Rectal smooth muscle tissue (tissue), 1 donor: ENCODE data around the gene RAD51B.

Source experiments
- H3K27ac ChIP-seq: one replicate; pipeline ENCODE4 v1.7.0; 2013; ENCODE audit warnings: low read depth, low read length, inconsistent platforms
- H3K27me3 ChIP-seq: one replicate; pipeline ENCODE4 v1.7.0; 2013; ENCODE audit warnings: low read length; ENCODE audit not compliant: control insufficient read depth, insufficient read depth
- H3K36me3 ChIP-seq: one replicate; pipeline ENCODE4 v1.7.0; 2013; ENCODE audit warnings: low read length; ENCODE audit not compliant: control insufficient read depth, insufficient read depth
- H3K4me1 ChIP-seq: one replicate; pipeline ENCODE4 v1.7.0; 2013; ENCODE audit warnings: low read length; ENCODE audit not compliant: control insufficient read depth, insufficient read depth
- H3K4me3 ChIP-seq: one replicate; pipeline ENCODE4 v1.7.0; 2013; ENCODE audit warnings: low read length
- H3K9ac ChIP-seq: one replicate; pipeline ENCODE4 v1.7.0; 2013; ENCODE audit warnings: low read length

Gene RAD51B

DNA sequence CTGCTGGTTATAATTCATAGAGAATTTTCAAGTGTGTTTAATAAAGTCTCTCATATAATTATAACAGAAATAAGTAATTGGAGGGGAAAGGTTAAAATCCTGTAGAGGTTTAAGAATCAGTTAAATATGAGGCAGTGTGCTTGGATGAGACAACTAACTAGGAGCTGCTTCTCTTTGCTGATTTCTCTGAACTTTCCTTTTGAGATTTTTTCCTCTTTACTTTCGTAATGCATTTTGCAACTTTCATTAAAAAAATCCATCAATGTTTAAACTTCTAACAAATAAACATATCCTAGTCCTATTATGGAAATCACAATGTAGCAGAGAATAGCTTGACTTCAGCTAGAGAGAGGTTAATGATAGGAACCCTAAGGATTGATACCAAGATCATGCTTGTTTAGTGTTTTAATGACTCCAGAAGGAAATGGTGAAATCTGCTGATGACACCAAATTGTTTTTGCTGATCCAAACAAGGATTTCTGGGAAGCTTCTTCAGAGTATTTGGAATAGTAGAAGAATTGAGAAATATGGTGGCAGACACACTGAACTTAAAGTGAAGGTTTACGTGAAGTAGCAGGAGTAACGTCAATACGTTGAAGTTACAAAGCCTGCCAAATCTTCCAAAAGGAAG, 122.6 kb downstream of the RAD51B start:
- no peak overlapping the region for H3K4me3 ChIP-seq
- H3K27ac ChIP-seq: peak overlapping the region; percentile 54
- no peak overlapping the region for H3K9ac ChIP-seq
- no peaks in the 10 kb centered on the region for H3K36me3 ChIP-seq
- no peaks in the 10 kb centered on the region for H3K27me3 ChIP-seq
- H3K4me1 ChIP-seq: peaks cover 44% of the 10 kb centered on the region

DNA sequence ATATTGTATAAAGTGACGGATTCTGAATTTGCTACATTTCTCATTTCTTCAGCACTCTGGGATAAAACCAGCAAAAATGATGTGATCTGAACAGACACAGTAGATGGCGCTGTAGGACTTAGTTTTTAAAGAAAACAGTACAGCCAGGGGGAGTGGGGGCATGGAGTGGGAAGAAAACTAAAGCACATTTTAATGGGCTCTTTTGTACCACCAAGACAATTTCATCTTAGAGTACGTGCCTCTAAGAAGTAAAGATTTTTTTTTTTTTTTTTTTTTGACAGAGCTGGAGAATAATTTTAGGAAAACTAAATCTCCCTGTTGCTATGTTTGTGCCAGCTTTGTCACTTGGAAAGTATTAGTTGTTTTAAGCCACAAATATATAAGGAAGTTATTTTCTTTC, 124.4 kb downstream of the RAD51B start:
- no peak overlapping the region for H3K9ac ChIP-seq
- peak overlapping the region; percentile 57 for H3K27ac ChIP-seq

DNA sequence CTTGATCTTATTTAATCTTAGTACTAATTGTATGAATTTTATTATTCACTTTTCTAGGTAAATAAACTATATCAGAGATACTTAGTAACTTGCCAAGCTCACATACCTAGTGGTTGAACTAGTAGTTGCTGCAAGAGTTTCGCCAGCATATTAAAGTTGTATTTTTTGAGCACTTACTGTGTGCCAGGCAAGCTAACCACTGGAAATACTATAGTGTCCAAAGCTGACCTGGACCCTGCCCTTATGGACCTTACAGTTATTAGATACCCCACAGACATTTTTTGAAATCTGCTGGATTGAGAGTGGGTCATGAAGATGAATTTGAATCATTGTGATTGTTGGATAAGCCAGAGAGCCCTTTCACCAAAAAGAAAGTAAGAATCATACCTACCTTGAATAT, 125.0 kb downstream of the RAD51B start:
- H3K4me3 ChIP-seq: no peak overlapping the region
- H3K27ac ChIP-seq: peak overlapping the region; percentile 57
- no peaks in the 10 kb centered on the region for H3K36me3 ChIP-seq
- H3K9ac ChIP-seq: no peak overlapping the region
- H3K4me1 ChIP-seq: peaks cover 44% of the 10 kb centered on the region
- H3K27me3 ChIP-seq: no peaks in the 10 kb centered on the region

More for the DNA sequence above, 124.4 kb downstream of the RAD51B start:
- Histone ChIP-seq H3K27me3 (no peaks in the 10 kb centered on the region), H3K36me3 (no peaks in the 10 kb centered on the region), H3K4me3 (no peak overlapping the region), H3K4me1 (peaks cover 44% of the 10 kb centered on the region)

DNA sequence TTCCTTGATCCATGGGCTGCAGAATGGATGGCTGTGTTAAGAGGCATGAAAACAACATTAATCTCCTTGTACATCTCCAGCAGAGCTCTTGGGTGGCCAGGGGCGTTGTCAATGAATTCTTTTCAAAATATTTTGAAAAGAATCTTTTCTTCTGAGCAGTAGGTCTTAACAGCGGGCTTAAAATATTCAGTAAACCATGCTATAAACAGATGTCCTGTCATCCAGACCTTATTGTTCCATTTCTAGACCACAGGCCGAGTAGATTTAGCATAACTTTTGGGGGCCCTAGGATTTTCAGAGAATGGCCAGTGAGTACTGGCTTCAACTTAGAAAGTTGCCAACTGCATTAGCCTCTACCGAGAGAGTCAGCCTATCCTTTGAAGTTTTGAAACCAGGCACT, 130.2 kb downstream of the RAD51B start:
- H3K36me3 ChIP-seq: no peaks in the 10 kb centered on the region
- H3K4me3 ChIP-seq: no peak overlapping the region
- H3K4me1 ChIP-seq: peaks cover 7% of the 10 kb centered on the region
- H3K9ac ChIP-seq: no peak overlapping the region
- H3K27me3 ChIP-seq: no peaks in the 10 kb centered on the region
- no peak overlapping the region for H3K27ac ChIP-seq

DNA sequence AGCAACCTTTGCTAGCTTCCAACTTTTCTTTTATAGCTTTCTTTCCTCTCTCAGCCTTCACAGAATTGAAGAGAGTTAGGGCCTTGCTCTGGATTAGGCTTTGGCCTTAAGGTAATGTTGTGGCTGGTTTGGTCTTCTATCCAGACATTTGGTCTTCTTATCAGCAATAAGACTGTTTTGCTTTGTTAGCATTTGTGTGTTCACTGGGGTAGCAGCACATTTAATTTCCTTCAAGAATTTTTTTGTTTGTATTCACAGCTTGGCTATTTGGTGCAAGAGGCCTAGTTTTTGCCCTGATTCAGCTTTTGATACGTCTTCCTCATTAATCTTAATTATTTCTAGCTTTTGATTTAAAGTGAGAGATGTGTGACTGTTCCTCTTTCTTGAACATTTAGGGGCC, 130.8 kb downstream of the RAD51B start:
- Histone ChIP-seq H3K4me3 (no peak overlapping the region), H3K27me3 (no peaks in the 10 kb centered on the region), H3K36me3 (no peaks in the 10 kb centered on the region), H3K4me1 (peaks cover 5% of the 10 kb centered on the region), H3K9ac (no peak overlapping the region), H3K27ac (no peak overlapping the region)

DNA sequence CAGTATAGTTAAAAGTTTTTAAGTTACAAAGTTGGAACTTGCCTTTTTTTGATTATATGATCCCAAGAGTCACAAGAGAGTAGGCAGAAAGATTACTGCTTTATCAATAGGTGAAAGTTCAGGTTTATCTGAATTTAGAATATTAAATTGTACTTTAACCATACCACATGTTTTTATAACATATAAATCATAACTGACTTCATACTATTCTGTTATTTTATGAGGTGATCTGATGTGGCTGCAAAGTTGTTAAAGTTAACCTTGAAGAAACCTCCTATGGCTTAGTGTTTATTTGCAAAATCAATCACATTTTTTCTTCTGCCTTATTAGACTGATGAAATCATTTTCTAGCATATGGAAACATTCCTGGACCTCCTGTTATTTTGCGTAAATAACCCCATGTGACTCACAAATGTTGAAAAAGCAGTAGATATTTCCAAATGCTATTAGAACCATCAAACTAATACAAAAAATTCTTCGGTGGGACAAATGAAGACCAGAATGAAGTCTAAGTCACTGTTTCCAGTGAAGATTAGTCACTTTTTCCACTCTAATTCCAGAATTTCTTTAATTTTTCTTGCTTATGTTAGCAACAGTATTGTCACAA, 132.1 kb downstream of the RAD51B start:
- no peak overlapping the region for H3K4me3 ChIP-seq
- H3K9ac ChIP-seq: no peak overlapping the region
- H3K36me3 ChIP-seq: no peaks in the 10 kb centered on the region
- peaks cover 5% of the 10 kb centered on the region for H3K4me1 ChIP-seq
- H3K27ac ChIP-seq: no peak overlapping the region
- no peaks in the 10 kb centered on the region for H3K27me3 ChIP-seq

DNA sequence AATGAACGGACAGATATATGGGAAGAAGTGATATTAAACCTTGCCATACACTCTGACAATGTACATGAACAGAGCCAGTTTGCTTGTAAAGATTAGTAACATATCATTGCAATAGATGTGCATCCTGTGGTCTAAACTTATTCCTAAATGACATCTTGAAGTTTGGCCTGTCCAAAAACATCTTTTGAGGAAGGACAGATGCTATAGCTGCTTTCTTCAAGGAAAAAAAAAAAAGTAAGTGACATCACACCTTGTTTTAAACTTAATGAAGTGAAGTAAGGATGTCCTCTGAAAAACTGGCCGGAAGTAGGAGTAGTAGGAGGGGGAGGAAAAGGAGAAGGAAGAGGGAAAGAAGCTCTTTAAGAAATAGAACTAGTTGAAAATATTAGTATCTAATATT, 132.8 kb downstream of the RAD51B start:
- no peak overlapping the region for H3K9ac ChIP-seq
- no peak overlapping the region for H3K4me3 ChIP-seq
- peaks cover 5% of the 10 kb centered on the region for H3K4me1 ChIP-seq
- H3K27ac ChIP-seq: no peak overlapping the region
- H3K27me3 ChIP-seq: no peaks in the 10 kb centered on the region
- H3K36me3 ChIP-seq: no peaks in the 10 kb centered on the region

DNA sequence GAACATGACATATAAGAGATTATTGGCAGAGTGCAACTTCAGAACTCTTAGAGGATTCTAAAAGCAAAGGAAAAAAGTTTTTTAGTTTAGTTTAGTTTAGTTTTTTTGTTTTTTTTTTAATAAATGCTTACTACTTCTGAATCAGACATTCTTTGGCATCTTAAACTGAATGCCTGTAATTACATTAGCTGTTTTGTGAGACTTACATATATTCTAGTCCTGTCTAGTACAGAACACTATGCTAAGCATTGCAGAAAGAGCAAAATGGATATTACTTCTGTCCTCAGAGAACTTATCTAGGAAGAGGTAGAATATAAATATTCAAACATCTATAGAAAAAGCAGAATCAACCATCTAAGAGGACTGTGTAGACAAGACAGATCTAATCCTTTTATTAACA, 133.2 kb downstream of the RAD51B start:
- Histone ChIP-seq H3K27ac (no peak overlapping the region), H3K4me3 (no peak overlapping the region), H3K27me3 (no peaks in the 10 kb centered on the region), H3K4me1 (peaks cover 5% of the 10 kb centered on the region), H3K36me3 (no peaks in the 10 kb centered on the region), H3K9ac (no peak overlapping the region)

DNA sequence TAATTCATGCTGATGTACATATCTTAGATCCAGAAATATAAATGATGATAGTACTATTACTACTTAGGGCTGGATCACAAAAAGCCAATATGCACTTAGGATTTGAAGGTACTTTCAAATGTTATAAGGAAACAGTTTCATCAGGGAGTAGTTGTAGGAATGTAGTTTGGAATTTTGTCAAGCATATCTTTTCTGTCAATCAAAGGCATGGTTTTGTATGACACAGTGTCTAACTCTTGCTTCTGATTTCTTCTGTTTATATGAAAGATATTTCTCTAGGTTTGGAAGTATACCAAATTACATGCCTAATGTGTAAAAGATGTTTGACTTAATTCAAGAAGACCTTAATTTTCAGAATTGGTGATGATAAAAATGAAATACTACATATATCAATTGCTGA, 135.7 kb downstream of the RAD51B start:
- H3K4me1 ChIP-seq: peaks cover 5% of the 10 kb centered on the region
- H3K36me3 ChIP-seq: no peaks in the 10 kb centered on the region
- no peak overlapping the region for H3K27ac ChIP-seq
- no peak overlapping the region for H3K9ac ChIP-seq
- H3K27me3 ChIP-seq: no peaks in the 10 kb centered on the region
- H3K4me3 ChIP-seq: no peak overlapping the region

DNA sequence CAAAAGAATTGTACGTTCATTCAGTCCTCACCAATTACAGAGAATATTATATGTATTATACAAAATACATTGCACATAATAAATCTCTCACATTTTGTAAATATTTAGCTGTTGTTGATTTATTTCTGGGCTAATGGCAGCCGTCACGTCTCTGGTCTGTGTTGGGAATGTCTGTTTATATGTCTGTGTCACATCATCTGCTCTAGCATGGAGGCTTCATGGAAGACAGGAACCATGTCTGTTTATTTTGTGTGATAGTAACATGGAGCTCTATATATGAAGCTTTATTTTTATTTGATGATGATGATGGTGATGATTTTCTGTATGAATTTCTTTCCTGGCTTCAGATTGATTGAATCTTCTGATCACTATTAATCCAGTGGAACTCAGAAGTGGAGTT, 138.4 kb downstream of the RAD51B start:
- no peaks in the 10 kb centered on the region for H3K4me1 ChIP-seq
- peak overlapping the region; percentile 48 for H3K27ac ChIP-seq
- no peak overlapping the region for H3K9ac ChIP-seq
- H3K27me3 ChIP-seq: no peaks in the 10 kb centered on the region
- no peak overlapping the region for H3K4me3 ChIP-seq
- no peaks in the 10 kb centered on the region for H3K36me3 ChIP-seq

DNA sequence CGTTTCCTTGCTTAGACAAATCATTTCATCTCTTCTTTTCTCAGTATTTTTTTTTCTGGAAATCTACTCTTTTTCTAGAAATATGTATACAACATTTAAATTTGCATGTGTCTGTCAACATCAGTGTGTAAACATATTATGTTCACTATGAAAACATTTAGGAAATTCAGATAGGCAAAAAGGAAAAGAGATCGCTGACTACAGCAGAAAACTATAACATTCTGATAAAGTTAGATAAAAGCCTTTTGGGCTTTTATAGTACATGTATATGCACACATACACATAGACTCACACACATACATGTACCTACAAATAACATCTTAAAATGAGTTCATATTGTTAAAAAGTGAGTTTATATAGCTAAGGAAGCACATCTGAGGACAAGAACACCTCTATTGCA, 142.1 kb downstream of the RAD51B start:
- Histone ChIP-seq H3K4me3 (no peak overlapping the region), H3K27ac (peak overlapping the region; percentile 72), H3K4me1 (peaks cover 12% of the 10 kb centered on the region), H3K36me3 (no peaks in the 10 kb centered on the region), H3K27me3 (no peaks in the 10 kb centered on the region), H3K9ac (no peak overlapping the region)

DNA sequence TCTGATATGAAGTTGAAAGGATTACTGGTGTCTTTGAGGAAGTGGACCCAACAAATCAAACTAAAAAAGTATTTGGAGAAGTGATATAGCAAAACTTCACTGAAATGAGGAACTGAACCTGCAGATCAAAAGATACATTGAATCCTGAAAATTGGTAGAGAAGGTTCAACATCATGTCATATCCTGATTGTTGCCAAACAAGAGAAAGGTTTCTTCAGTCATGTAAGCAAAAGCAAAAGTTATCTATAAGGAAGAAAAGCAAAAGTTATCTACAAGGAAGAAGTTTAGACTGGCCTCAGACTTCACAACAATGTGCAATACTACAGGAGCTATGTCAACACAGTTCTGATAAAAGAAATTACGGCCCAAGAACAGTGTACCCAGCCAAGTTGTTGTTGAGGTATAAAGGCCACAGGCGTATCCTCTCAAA, 142.7 kb downstream of the RAD51B start:
- Histone ChIP-seq H3K27ac (peak overlapping the region; percentile 72), H3K36me3 (no peaks in the 10 kb centered on the region), H3K4me1 (peaks cover 12% of the 10 kb centered on the region), H3K9ac (no peak overlapping the region), H3K27me3 (no peaks in the 10 kb centered on the region), H3K4me3 (no peak overlapping the region)

DNA sequence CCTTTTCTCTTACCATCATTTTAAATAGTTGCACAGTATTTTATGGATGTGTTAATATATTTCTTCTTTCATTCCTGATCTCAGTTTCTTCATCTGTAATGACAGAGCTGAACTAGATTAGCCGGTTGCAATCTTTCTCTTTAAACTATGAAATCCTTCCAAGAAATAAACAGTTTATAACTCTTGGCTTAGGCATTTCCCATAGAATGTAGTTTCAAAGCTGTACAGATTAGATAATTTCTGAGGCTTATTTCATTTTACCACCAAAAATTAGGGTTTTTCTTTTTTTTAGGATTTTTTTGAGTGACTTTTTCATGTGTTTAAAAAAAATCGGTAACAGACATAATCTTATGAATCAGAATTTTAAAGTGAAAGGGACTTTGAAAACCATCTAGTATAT, 144.0 kb downstream of the RAD51B start:
- H3K4me1 ChIP-seq: peaks cover 12% of the 10 kb centered on the region
- peak overlapping the region; percentile 66 for H3K27ac ChIP-seq
- no peaks in the 10 kb centered on the region for H3K27me3 ChIP-seq
- H3K4me3 ChIP-seq: no peak overlapping the region
- H3K36me3 ChIP-seq: no peaks in the 10 kb centered on the region
- H3K9ac ChIP-seq: no peak overlapping the region
